ENCODE data around the gene ZC2HC1C. TPM values are rescaled to one million over a fixed set of nuclear protein-coding genes. Genes with fewer than 3 reads are reported as not detected.

ZC2HC1C gene
- total RNA-seq, 4 donors from 2014 or later = 5.3 to 13.1 (median 7.3) TPM

- ATAC-seq (peak; percentile 2 to 7), DNase-seq (no peak)
- Histone ChIP-seq H3K4me3 (peak overlapping the region; percentile 46 to 64 (median 60)), H3K4me1 (peaks cover 46 to 54% of the 10 kb centered on the region in 2 donors), H3K9me3 (no peaks in the 10 kb centered on the region), H3K27ac (peak overlapping the region; percentile 90 to 95 (median 93)), H3K27me3 (no peaks in the 10 kb centered on the region), H3K36me3 (no peaks in the 10 kb centered on the region)
- in situ Hi-C loops (cut with MboI; ENCODE audit: low sequenced_read_pairs in 4 of 4) (no loop called here), intact Hi-C loops (cut with DNase I; ENCODE audit: low total_unique reads) (loop anchor here (2.0 to 5.0 kb wide), 2 partner anchors 66 to 126 kb away; partner anchors contain the start of gene EIF2B2)
- TF ChIP-seq CTCF (IDR thresholded peaks at IDR 0.05 in 4 of 5, conservative IDR thresholded peaks at IDR 0.05 in 1 of 5) (no peak), POLR2A (IDR thresholded peaks at IDR 0.05) (no peak)
Observed at GRCh38 chr14:75068294-75069120, 934 bp upstream of the ZC2HC1C start.

GRCh38 chr14:75069811-75070145 is 337 bp downstream of the ZC2HC1C start:
- Histone ChIP-seq H3K36me3 (no peaks in the 10 kb centered on the region), H3K27me3 (no peaks in the 10 kb centered on the region), H3K4me1 (peaks cover 39 to 51% of the 10 kb centered on the region in 2 donors), H3K9me3 (no peaks in the 10 kb centered on the region), H3K27ac (peak overlapping the region; percentile 90 to 95 (median 93)), H3K4me3 (peak overlapping the region; percentile 46 to 64 (median 60))
- in situ Hi-C loops (cut with MboI; ENCODE audit: low sequenced_read_pairs in 4 of 4) (no loop called here), intact Hi-C loops (cut with DNase I; ENCODE audit: low total_unique reads) (loop anchor here (2.0 to 5.0 kb wide), 2 partner anchors 67 to 127 kb away; partner anchors contain the start of gene EIF2B2)
- DNase-seq (peak; percentile 82 to 92), ATAC-seq (peak; percentile 69 to 70)
- TF ChIP-seq CTCF (IDR thresholded peaks at IDR 0.05 in 4 of 5, conservative IDR thresholded peaks at IDR 0.05 in 1 of 5) = no peak
- no peak for TF ChIP-seq POLR2A (IDR thresholded peaks at IDR 0.05)

- Histone ChIP-seq H3K36me3 (no peaks in the 10 kb centered on the region), H3K27ac (peak overlapping the region; percentile 90 to 95 (median 93)), H3K4me1 (peaks cover 34 to 49% of the 10 kb centered on the region in 2 donors), H3K4me3 (peak overlapping the region in 2 of 4 donors; percentile 46 to 58), H3K27me3 (no peaks in the 10 kb centered on the region), H3K9me3 (no peaks in the 10 kb centered on the region)
- TF ChIP-seq CTCF (IDR thresholded peaks at IDR 0.05 in 4 of 5, conservative IDR thresholded peaks at IDR 0.05 in 1 of 5) = no peak
- no peak for TF ChIP-seq POLR2A (IDR thresholded peaks at IDR 0.05)
- intact Hi-C loops (cut with DNase I; ENCODE audit: low total_unique reads) (no loop called here), in situ Hi-C loops (cut with MboI; ENCODE audit: low sequenced_read_pairs in 4 of 4) (no loop called here)
- ATAC-seq (no peak), DNase-seq (peak in 1 of 2 donors; percentile 53)
Observed at GRCh38 chr14:75070383-75070782, 942 bp downstream of the ZC2HC1C start.

GRCh38 chr14:75077794-75078193 is 8.4 kb downstream of the ZC2HC1C start:
- no peaks in the 10 kb centered on the region for H3K9me3 ChIP-seq
- H3K27ac ChIP-seq = peak overlapping the region in 1 of 4 donors; percentile 4
- DNase-seq (no peak), ATAC-seq (no peak)
- H3K4me1 ChIP-seq = peaks cover 0 to 30% of the 10 kb centered on the region in 2 donors
- H3K36me3 ChIP-seq = no peaks in the 10 kb centered on the region
- no peak overlapping the region for H3K4me3 ChIP-seq
- TF ChIP-seq CTCF (IDR thresholded peaks at IDR 0.05 in 4 of 5, conservative IDR thresholded peaks at IDR 0.05 in 1 of 5) (no peak), POLR2A (IDR thresholded peaks at IDR 0.05) (no peak)
- no peaks in the 10 kb centered on the region for H3K27me3 ChIP-seq
- intact Hi-C loops (cut with DNase I; ENCODE audit: low total_unique reads) = no loop called here
- in situ Hi-C loops (cut with MboI; ENCODE audit: low sequenced_read_pairs in 4 of 4) = loop anchor here in 2 of 4 donors (25.0 kb wide), 1 partner anchor 140 kb away; no protein-coding TSS in a partner anchor
